IMR-90 (cell line): ENCODE data around the gene PLCG2. TPM values are rescaled to one million over a fixed set of nuclear protein-coding genes. Genes with fewer than 3 reads are reported as not detected.
A peak's percentile ranks its signal among the peaks of the same experiment; 100 is the strongest.

ENCODE experiments used
- ATAC-seq: fragments of 200-7000 bp; cut with Tn5 transposase; 2 replicates; pipeline ENCODE4 v1.9.1; 2020; ENCODE audit warnings: low read depth, mild to moderate bottlenecking, moderate library complexity
- BruUV-seq: library from RNA; stranded (reverse); fragments of 400-500 nt; replicated peaks from 2 replicates; lab custom pipeline; 2021; lab: Mats Ljungman, UMichigan
- CTCF ChIA-PET: fragments of 300-600 bp; formaldehyde crosslinking; extraction: SDS; loops from one replicate; lab custom pipeline; 2021; ENCODE audit warnings: antibody characterized with exemption; lab: Yijun Ruan, JAX
- POLR2A ChIA-PET: fragments of 300-600 bp; sonication (Branson Sonifier 250); formaldehyde crosslinking; loops from one replicate; lab custom pipeline; 2022; ENCODE audit warnings: antibody characterized with exemption; ENCODE audit not compliant: unreplicated experiment; lab: Charles Lee
- DNase-seq: peaks from one replicate; pipeline ENCODE4 v3.0.0; 2013
- H2AFZ ChIP-seq: replicated peaks from 2 replicates; pipeline ENCODE3; 2013; ENCODE audit warnings: low read length, mild to moderate bottlenecking; ENCODE audit not compliant: poor library complexity
- H2AK5ac ChIP-seq: 2 replicates; pipeline ENCODE4 v1.6.1; 2013; ENCODE audit warnings: low read depth, low read length, inconsistent platforms
- H2AK9ac ChIP-seq: replicated peaks from 2 replicates; pipeline ENCODE3; 2013; ENCODE audit warnings: mild to moderate bottlenecking, low read depth, low read length, moderate library complexity; ENCODE audit not compliant: poor library complexity
- H2BK120ac ChIP-seq: 2 replicates; pipeline ENCODE4 v1.6.1; 2013; ENCODE audit warnings: low read depth, low read length, inconsistent platforms
- H2BK15ac ChIP-seq: 3 replicates; pipeline ENCODE4 v1.6.1; 2013; ENCODE audit warnings: low read depth, low read length, inconsistent platforms
- H2BK20ac ChIP-seq: 2 replicates; pipeline ENCODE4 v1.6.1; 2013; ENCODE audit warnings: low read depth, mild to moderate bottlenecking, inconsistent platforms, low read length, moderate library complexity
- H2BK5ac ChIP-seq: 2 replicates; pipeline ENCODE4 v1.6.1; 2013; ENCODE audit warnings: mild to moderate bottlenecking, low read depth, low read length, inconsistent platforms; ENCODE audit not compliant: poor library complexity, severe bottlenecking
- H3K14ac ChIP-seq: replicated peaks from 2 replicates; pipeline ENCODE4 v1.6.1; 2013; ENCODE audit warnings: low read depth, low read length, inconsistent platforms
- H3K18ac ChIP-seq: 2 replicates; pipeline ENCODE4 v1.6.1; 2013; ENCODE audit warnings: low read depth, low read length, control low read depth
- H3K23ac ChIP-seq: 2 replicates; pipeline ENCODE4 v1.6.1; 2013; ENCODE audit warnings: low read depth, low read length, inconsistent platforms
- H3K27ac ChIP-seq: 2 replicates; pipeline ENCODE4 v1.5.1; 2013; ENCODE audit warnings: mild to moderate bottlenecking, control low read depth, low read length; ENCODE audit not compliant: insufficient read depth
- H3K27me3 ChIP-seq: 2 replicates; pipeline ENCODE4 v1.6.1; 2013; ENCODE audit warnings: low read length; ENCODE audit not compliant: control insufficient read depth, insufficient read depth
- H3K36me3 ChIP-seq: 2 replicates; pipeline ENCODE4 v1.6.1; 2013; ENCODE audit warnings: low read length, mixed read lengths; ENCODE audit not compliant: control insufficient read depth, insufficient read depth
- H3K4ac ChIP-seq: 2 replicates; pipeline ENCODE4 v1.6.1; 2013; ENCODE audit warnings: low read depth, low read length, inconsistent platforms
- H3K4me1 ChIP-seq: 2 replicates; pipeline ENCODE4 v1.6.1; 2013; ENCODE audit warnings: low read length, mixed read lengths; ENCODE audit not compliant: control insufficient read depth, insufficient read depth
- H3K4me2 ChIP-seq: 2 replicates; pipeline ENCODE4 v1.6.1; 2013; ENCODE audit warnings: low read depth, mild to moderate bottlenecking, control low read depth, low read length, moderate library complexity
- H3K4me3 ChIP-seq: 2 replicates; pipeline ENCODE4 v1.5.1; 2013; ENCODE audit warnings: low read depth, mild to moderate bottlenecking, control low read depth, low read length, moderate library complexity; ENCODE audit not compliant: insufficient read depth
- H3K56ac ChIP-seq: 2 replicates; pipeline ENCODE4 v1.6.1; 2013; ENCODE audit warnings: low read length, inconsistent platforms; ENCODE audit not compliant: insufficient read depth; ENCODE audit errors: extremely low read depth
- H3K79me1 ChIP-seq, 2 experiments: 2 replicates each; pipeline ENCODE4 v1.6.1; 2013; ENCODE audit warnings: low read length in 2 of 2, inconsistent platforms in 1 of 2, low read depth in 1 of 2
- H3K9ac ChIP-seq: 2 replicates; pipeline ENCODE4 v1.6.1; 2013; ENCODE audit warnings: low read depth, low read length, control low read depth
- H3K9me1 ChIP-seq: 2 replicates; pipeline ENCODE4 v1.6.1; 2013; ENCODE audit warnings: low read length, inconsistent platforms; ENCODE audit not compliant: insufficient read depth
- H3K9me3 ChIP-seq: 2 replicates; pipeline ENCODE4 v1.6.1; 2013; ENCODE audit warnings: low read length; ENCODE audit not compliant: control insufficient read depth, insufficient read depth
- H4K20me1 ChIP-seq: 2 replicates; pipeline ENCODE4 v1.6.1; 2013; ENCODE audit warnings: low read length, inconsistent platforms; ENCODE audit not compliant: insufficient read depth
- H4K5ac ChIP-seq: 2 replicates; pipeline ENCODE4 v1.6.1; 2013; ENCODE audit warnings: mild to moderate bottlenecking, low read depth, low read length, control low read depth
- H4K8ac ChIP-seq, 2 experiments: 2 replicates each; pipeline ENCODE4 v1.6.1; 2013; ENCODE audit warnings: low read depth in 2 of 2, low read length in 2 of 2, control low read depth in 1 of 2, inconsistent platforms in 1 of 2
- H4K91ac ChIP-seq: 2 replicates; pipeline ENCODE4 v1.6.1; 2013; ENCODE audit warnings: low read depth, low read length, inconsistent platforms; ENCODE audit not compliant: insufficient read depth
- BHLHE40 ChIP-seq: fragments of 150-350 bp; IDR thresholded peaks from 2 replicates; pipeline ENCODE4 v1.6.1; 2016; ENCODE audit warnings: mild to moderate bottlenecking, low read depth, low read length
- CHD1 ChIP-seq: IDR thresholded peaks from 2 replicates; pipeline ENCODE4 v1.6.1; 2012; ENCODE audit warnings: low read depth, low read length, improper control_type of control experiment
- POLR2A ChIP-seq: IDR thresholded peaks from 2 replicates; pipeline ENCODE4 v1.6.1; 2012; ENCODE audit warnings: mild to moderate bottlenecking, low read depth, low read length
- RAD21 ChIP-seq: IDR thresholded peaks from 2 replicates; pipeline ENCODE4 v1.6.1; 2012; ENCODE audit warnings: low read length, improper control_type of control experiment
- RFX5 ChIP-seq: IDR thresholded peaks from 2 replicates; pipeline ENCODE4 v1.8.0; 2012; ENCODE audit warnings: low read depth, mild to moderate bottlenecking, low read length, moderate library complexity
- SMC3 ChIP-seq: fragments of 150-350 bp; IDR thresholded peaks from 2 replicates; pipeline ENCODE4 v1.6.1; 2016; ENCODE audit warnings: low read depth, mild to moderate bottlenecking, antibody characterized with exemption, low read length, moderate library complexity
- WGBS, 2 experiments: methylation state at CpG; one replicate each; pipeline versions ENCODE4 v1.1.5 to v1.1.7; 2013; ENCODE audit warnings: missing lambda C conversion rate in 2 of 2; ENCODE audit not compliant: insufficient read length in 1 of 2; ENCODE audit errors: extremely low coverage in 2 of 2; 5-methylcytosine and 5-hydroxymethylcytosine counted together
- dilution Hi-C: fragments of 300-500 bp; cut with HindIII; formaldehyde crosslinking; loops from one replicate; pipeline ENCODE4 v1.14.3; 2018; ENCODE audit warnings: low sequenced_read_pairs; ENCODE audit not compliant: unreplicated experiment
- in situ Hi-C: fragments of 300-500 bp; cut with MboI; formaldehyde crosslinking; loops from 3 replicates; pipeline ENCODE4 v1.14.3; 2019; ENCODE audit warnings: low sequenced_read_pairs, inconsistent platforms, mixed read lengths
- intact Hi-C: fragments of 100-400 bp; cut with micrococcal nuclease; formaldehyde crosslinking; loops from 2 replicates; pipeline ENCODE4 v1.10.0; 2022
- polyA plus RNA-seq, 3 experiments: library from polyadenylated mRNA; depleted of rRNA; stranded (reverse); fragments of >200 nt; gene quantifications; 2 replicates each; pipeline ENCODE4 v1.2.3, GENCODE V29; 2012; ENCODE audit warnings: low replicate concordance in 1 of 3
- total RNA-seq: library from RNA; depleted of rRNA; stranded (reverse); fragments of >200 nt; gene quantifications from 2 replicates; pipeline ENCODE4 v1.2.3, GENCODE V29; 2012
- TF ChIP-seq, protein P1 (sequence below): conservative IDR thresholded peaks from 2 replicates; pipeline ENCODE4 v1.5.1; 2012; ENCODE audit warnings: mild to moderate bottlenecking, low read depth, low read length, improper control_type of control experiment
- TF ChIP-seq, protein P2 (sequence below): fragments of 150-350 bp; IDR thresholded peaks from 2 replicates; pipeline ENCODE4 v1.6.1; 2016; ENCODE audit warnings: low read depth, mild to moderate bottlenecking, low read length, moderate library complexity, borderline replicate concordance

The PLCG2 gene
- total and polyA plus RNA-seq, 2 of the 4 experiments (the other 2 are of a cell fraction), result 0.14 to 0.18 TPM

DNA sequence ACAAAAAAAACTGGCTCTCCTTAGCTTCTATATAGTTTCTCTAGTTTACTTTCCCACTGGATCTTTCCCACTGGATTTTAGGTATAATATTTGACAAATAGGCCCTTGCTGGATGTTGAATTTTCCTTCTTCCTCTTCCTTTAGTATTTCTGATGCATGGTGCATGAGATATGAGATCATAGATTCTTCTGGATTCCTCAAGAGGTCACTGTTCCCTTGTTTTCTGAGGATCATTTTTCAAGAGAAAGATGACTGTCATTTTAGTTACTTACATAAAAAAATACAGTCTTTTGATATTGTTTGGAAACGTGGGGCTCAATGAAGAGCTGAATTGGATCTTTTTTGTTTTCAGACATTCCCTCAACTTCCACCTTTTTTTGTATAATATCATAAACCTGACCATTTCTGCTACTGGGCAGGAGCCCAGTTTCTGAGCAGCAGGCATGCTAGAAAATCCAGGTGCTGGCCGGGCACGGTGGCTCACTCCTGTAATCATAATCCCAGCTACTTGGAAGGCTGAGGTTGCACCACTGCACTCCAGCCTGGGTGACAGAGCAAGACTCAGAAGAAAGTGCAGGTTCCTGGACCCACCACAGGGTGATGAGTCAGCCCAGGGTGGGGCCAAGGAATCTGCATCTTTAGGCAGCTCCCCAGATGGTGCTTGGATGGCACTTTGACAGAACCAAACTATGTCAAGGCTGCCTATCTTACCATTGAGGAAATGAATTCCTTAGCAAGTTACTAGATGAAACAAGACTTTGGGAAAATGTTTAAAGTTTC, 161.9 kb downstream of the PLCG2 start:
- Histone ChIP-seq H2BK120ac (no peak overlapping the region), H3K56ac (no peak overlapping the region), H3K9ac (no peak overlapping the region), H2AK5ac (no peak overlapping the region), H3K27ac (no peak overlapping the region), H3K79me1 (no peaks in the 10 kb centered on the region), H3K14ac (no peak overlapping the region), H3K9me3 (no peaks in the 10 kb centered on the region), H3K27me3 (peaks cover 13% of the 10 kb centered on the region), H3K4me2 (no peak overlapping the region), H2AK9ac (no peak overlapping the region), H3K36me3 (no peaks in the 10 kb centered on the region), H3K4me3 (no peak overlapping the region), H4K5ac (no peak overlapping the region), H4K8ac (no peak overlapping the region), H2BK15ac (no peak overlapping the region), H2BK20ac (no peak overlapping the region), H4K20me1 (no peaks in the 10 kb centered on the region), H3K23ac (no peak overlapping the region), H2BK5ac (no peak overlapping the region), H3K4ac (no peak overlapping the region), H3K9me1 (no peaks in the 10 kb centered on the region; the same call in 1 of the 2 replicates), H4K91ac (no peak overlapping the region), H3K18ac (no peak overlapping the region), H3K4me1 (peaks cover 3% of the 10 kb centered on the region), H2AFZ (no peak overlapping the region)
- dilution Hi-C loops (no loop called here), in situ Hi-C loops (loop anchor here (5.0 kb wide), 1 partner anchor 286 kb away; no protein-coding TSS in a partner anchor), intact Hi-C loops (loop anchor here (1.0 to 5.0 kb wide), 3 partner anchors 289 to 516 kb away; no protein-coding TSS in a partner anchor)
- TF ChIP-seq POLR2A (no peak), SMC3 (peak; percentile 46), BHLHE40 (no peak), RFX5 (no peak), CHD1 (no peak), RAD21 (peak; percentile 65)
- TF ChIP-seq, protein P1, sequence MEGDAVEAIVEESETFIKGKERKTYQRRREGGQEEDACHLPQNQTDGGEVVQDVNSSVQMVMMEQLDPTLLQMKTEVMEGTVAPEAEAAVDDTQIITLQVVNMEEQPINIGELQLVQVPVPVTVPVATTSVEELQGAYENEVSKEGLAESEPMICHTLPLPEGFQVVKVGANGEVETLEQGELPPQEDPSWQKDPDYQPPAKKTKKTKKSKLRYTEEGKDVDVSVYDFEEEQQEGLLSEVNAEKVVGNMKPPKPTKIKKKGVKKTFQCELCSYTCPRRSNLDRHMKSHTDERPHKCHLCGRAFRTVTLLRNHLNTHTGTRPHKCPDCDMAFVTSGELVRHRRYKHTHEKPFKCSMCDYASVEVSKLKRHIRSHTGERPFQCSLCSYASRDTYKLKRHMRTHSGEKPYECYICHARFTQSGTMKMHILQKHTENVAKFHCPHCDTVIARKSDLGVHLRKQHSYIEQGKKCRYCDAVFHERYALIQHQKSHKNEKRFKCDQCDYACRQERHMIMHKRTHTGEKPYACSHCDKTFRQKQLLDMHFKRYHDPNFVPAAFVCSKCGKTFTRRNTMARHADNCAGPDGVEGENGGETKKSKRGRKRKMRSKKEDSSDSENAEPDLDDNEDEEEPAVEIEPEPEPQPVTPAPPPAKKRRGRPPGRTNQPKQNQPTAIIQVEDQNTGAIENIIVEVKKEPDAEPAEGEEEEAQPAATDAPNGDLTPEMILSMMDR, result peak; percentile 60
- TF ChIP-seq, protein P2, sequence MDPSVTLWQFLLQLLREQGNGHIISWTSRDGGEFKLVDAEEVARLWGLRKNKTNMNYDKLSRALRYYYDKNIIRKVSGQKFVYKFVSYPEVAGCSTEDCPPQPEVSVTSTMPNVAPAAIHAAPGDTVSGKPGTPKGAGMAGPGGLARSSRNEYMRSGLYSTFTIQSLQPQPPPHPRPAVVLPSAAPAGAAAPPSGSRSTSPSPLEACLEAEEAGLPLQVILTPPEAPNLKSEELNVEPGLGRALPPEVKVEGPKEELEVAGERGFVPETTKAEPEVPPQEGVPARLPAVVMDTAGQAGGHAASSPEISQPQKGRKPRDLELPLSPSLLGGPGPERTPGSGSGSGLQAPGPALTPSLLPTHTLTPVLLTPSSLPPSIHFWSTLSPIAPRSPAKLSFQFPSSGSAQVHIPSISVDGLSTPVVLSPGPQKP, result no peak
- POLR2A ChIA-PET, result no interaction called here
- 58% methylated on average over 2 of the region's 3 CpGs; no CpG with 5 or more reads in 1 of the 2 experiments for WGBS, 2 experiments
- CTCF ChIA-PET, result interaction anchor here (0.8 to 3.4 kb wide), 3 partner anchors 18 to 289 kb away, joined by 3 to 11 read pairs (median 4); no protein-coding TSS in a partner anchor
- peak; percentile 61 for ATAC-seq
- peak; percentile 64 for DNase-seq
- BruUV-seq, result no TSS peak
